ENCODE results near the gene MPLKIP. TPM values are rescaled to one million over a fixed set of nuclear protein-coding genes. Genes with fewer than 3 reads are reported as not detected.

MPLKIP gene
- total RNA-seq, 1 experiment from 2014 or later, result 53.2 TPM

Small RNA genes lying within 50 kb of the gene (small RNA-seq; reads per million reads assigned to genes)
- gene AC006023.1, result not detected
- not detected for gene AC006023.2

Other genes with a start within 250 kb of the MPLKIP start
- 26.2 and 27.0 TPM in 2 replicates for gene CDK13, start 184.4 kb downstream of the MPLKIP start, total RNA-seq (2014; rRNA removed; shearing (Covaris generic))
- 6.6 and 13.1 TPM in 2 replicates for gene SUGCT, start 383 bp upstream of the MPLKIP start, total RNA-seq (2014; rRNA removed; shearing (Covaris generic))